Dendritic cell treated with granulocyte-macrophage colony-stimulating factor and Interleukin-4, amounts not matched to agents 40 ng/mL and 50 ng/mL, for 4 days (primary cell): ENCODE results near the gene PRELID3B.

Experiments
- H3K27ac Mint-ChIP-seq: one replicate; pipeline ENCODE4 v1.8.0; 2022; ENCODE audit warnings: mild to moderate bottlenecking, mixed read lengths
- H3K27me3 Mint-ChIP-seq: one replicate; pipeline ENCODE4 v1.8.0; 2022; ENCODE audit warnings: mild to moderate bottlenecking, mixed read lengths
- H3K36me3 Mint-ChIP-seq: one replicate; pipeline ENCODE4 v1.8.0; 2022; ENCODE audit warnings: low read depth, mixed read lengths
- H3K4me1 Mint-ChIP-seq: one replicate; pipeline ENCODE4 v1.8.0; 2022; ENCODE audit warnings: low read depth, mixed read lengths
- H3K4me3 Mint-ChIP-seq: one replicate; pipeline ENCODE4 v1.8.0; 2022; ENCODE audit warnings: mild to moderate bottlenecking, moderate library complexity, mixed read lengths
- H3K9me3 Mint-ChIP-seq: one replicate; pipeline ENCODE4 v1.8.0; 2022; ENCODE audit warnings: mixed read lengths
- intact Hi-C: fragments of 100-400 bp; cut with micrococcal nuclease; formaldehyde crosslinking; loops from one replicate; pipeline ENCODE4 v1.15.0; 2022

Gene PRELID3B

GRCh38 chr20:59027741-59028320, 14.8 kb downstream of the PRELID3B start:
- no peak overlapping the region for H3K27ac Mint-ChIP-seq
- intact Hi-C loops: no loop called here
- no peaks in the 10 kb centered on the region for H3K27me3 Mint-ChIP-seq
- no peaks in the 10 kb centered on the region for H3K9me3 Mint-ChIP-seq
- H3K4me1 Mint-ChIP-seq: peaks cover 43% of the 10 kb centered on the region
- no peak overlapping the region for H3K4me3 Mint-ChIP-seq
- H3K36me3 Mint-ChIP-seq: peaks cover 90% of the 10 kb centered on the region

- intact Hi-C loops: no loop called here
- peaks cover 39% of the 10 kb centered on the region for H3K4me1 Mint-ChIP-seq
- H3K27ac Mint-ChIP-seq: peak overlapping the region; percentile 14
- no peaks in the 10 kb centered on the region for H3K27me3 Mint-ChIP-seq
- H3K36me3 Mint-ChIP-seq: peaks cover 95% of the 10 kb centered on the region
- no peaks in the 10 kb centered on the region for H3K9me3 Mint-ChIP-seq
- H3K4me3 Mint-ChIP-seq: no peak overlapping the region
These were observed 15.5 kb downstream of the PRELID3B start for GRCh38 chr20:59026904-59027740.

GRCh38 chr20:59025511-59025910, 17.1 kb downstream of the PRELID3B start:
- Mint-ChIP-seq H3K4me1 (peaks cover 39% of the 10 kb centered on the region), H3K27me3 (no peaks in the 10 kb centered on the region), H3K36me3 (peaks cover 96% of the 10 kb centered on the region), H3K4me3 (no peak overlapping the region), H3K9me3 (no peaks in the 10 kb centered on the region), H3K27ac (no peak overlapping the region)
- intact Hi-C loops: no loop called here

GRCh38 chr20:59025086-59025485, 17.5 kb downstream of the PRELID3B start:
- peaks cover 35% of the 10 kb centered on the region for H3K4me1 Mint-ChIP-seq
- H3K27ac Mint-ChIP-seq: no peak overlapping the region
- H3K4me3 Mint-ChIP-seq: no peak overlapping the region
- H3K36me3 Mint-ChIP-seq: peaks cover 94% of the 10 kb centered on the region
- H3K9me3 Mint-ChIP-seq: no peaks in the 10 kb centered on the region
- H3K27me3 Mint-ChIP-seq: no peaks in the 10 kb centered on the region
- intact Hi-C loops: no loop called here

- peaks cover 32% of the 10 kb centered on the region for H3K4me1 Mint-ChIP-seq
- no peaks in the 10 kb centered on the region for H3K9me3 Mint-ChIP-seq
- peaks cover 87% of the 10 kb centered on the region for H3K36me3 Mint-ChIP-seq
- no peak overlapping the region for H3K27ac Mint-ChIP-seq
- H3K27me3 Mint-ChIP-seq: no peaks in the 10 kb centered on the region
- no peak overlapping the region for H3K4me3 Mint-ChIP-seq
- intact Hi-C loops: no loop called here
These were observed 18.5 kb downstream of the PRELID3B start for GRCh38 chr20:59024111-59024530.

GRCh38 chr20:59023616-59024015, 19.0 kb downstream of the PRELID3B start:
- Mint-ChIP-seq H3K4me3 (no peak overlapping the region), H3K9me3 (no peaks in the 10 kb centered on the region), H3K4me1 (peaks cover 32% of the 10 kb centered on the region), H3K27ac (no peak overlapping the region), H3K27me3 (no peaks in the 10 kb centered on the region), H3K36me3 (peaks cover 87% of the 10 kb centered on the region)
- intact Hi-C loops: no loop called here

- peaks cover 88% of the 10 kb centered on the region for H3K36me3 Mint-ChIP-seq
- no peak overlapping the region for H3K27ac Mint-ChIP-seq
- no peak overlapping the region for H3K4me3 Mint-ChIP-seq
- intact Hi-C loops: no loop called here
- H3K27me3 Mint-ChIP-seq: no peaks in the 10 kb centered on the region
- H3K9me3 Mint-ChIP-seq: no peaks in the 10 kb centered on the region
- H3K4me1 Mint-ChIP-seq: peaks cover 37% of the 10 kb centered on the region
These were observed 19.8 kb downstream of the PRELID3B start for GRCh38 chr20:59022754-59023153.

- H3K4me3 Mint-ChIP-seq: no peak overlapping the region
- no peak overlapping the region for H3K27ac Mint-ChIP-seq
- intact Hi-C loops: no loop called here
- H3K36me3 Mint-ChIP-seq: peaks cover 82% of the 10 kb centered on the region
- no peaks in the 10 kb centered on the region for H3K27me3 Mint-ChIP-seq
- no peaks in the 10 kb centered on the region for H3K9me3 Mint-ChIP-seq
- peaks cover 41% of the 10 kb centered on the region for H3K4me1 Mint-ChIP-seq
These were observed 21.5 kb downstream of the PRELID3B start for GRCh38 chr20:59020938-59021551.

- peaks cover 2% of the 10 kb centered on the region for H3K27me3 Mint-ChIP-seq
- intact Hi-C loops: no loop called here
- peak within 1 kb of the TSS; percentile 73 for H3K27ac Mint-ChIP-seq
- no peaks in the 10 kb centered on the region for H3K9me3 Mint-ChIP-seq
- peaks cover 47% of the 10 kb centered on the region for H3K4me1 Mint-ChIP-seq
- peaks cover 68% of the 10 kb centered on the region for H3K36me3 Mint-ChIP-seq
- H3K4me3 Mint-ChIP-seq: no peak within 1 kb of the TSS
These were observed 23.4 kb downstream of the PRELID3B start, which contains the start of gene TUBB1 for GRCh38 chr20:59019217-59019616. Gene TUBB1 (plus strand): TSS chr20:59019429. CDS start chr20:59019523, 94 bp downstream.

- Mint-ChIP-seq H3K27ac (peak overlapping the region; percentile 73), H3K4me3 (no peak overlapping the region), H3K4me1 (peaks cover 51% of the 10 kb centered on the region), H3K36me3 (peaks cover 68% of the 10 kb centered on the region), H3K27me3 (peaks cover 2% of the 10 kb centered on the region), H3K9me3 (no peaks in the 10 kb centered on the region)
- intact Hi-C loops: no loop called here
These were observed 23.8 kb downstream of the PRELID3B start for GRCh38 chr20:59018817-59019216.

GRCh38 chr20:59017493-59018231, 24.9 kb downstream of the PRELID3B start:
- H3K27ac Mint-ChIP-seq: peak overlapping the region; percentile 73
- H3K4me1 Mint-ChIP-seq: peaks cover 59% of the 10 kb centered on the region
- no peak overlapping the region for H3K4me3 Mint-ChIP-seq
- intact Hi-C loops: no loop called here
- peaks cover 66% of the 10 kb centered on the region for H3K36me3 Mint-ChIP-seq
- peaks cover 6% of the 10 kb centered on the region for H3K27me3 Mint-ChIP-seq
- H3K9me3 Mint-ChIP-seq: no peaks in the 10 kb centered on the region

GRCh38 chr20:59016795-59017492, 25.6 kb downstream of the PRELID3B start:
- peaks cover 6% of the 10 kb centered on the region for H3K27me3 Mint-ChIP-seq
- H3K27ac Mint-ChIP-seq: peak overlapping the region; percentile 73
- H3K9me3 Mint-ChIP-seq: no peaks in the 10 kb centered on the region
- no peak overlapping the region for H3K4me3 Mint-ChIP-seq
- intact Hi-C loops: no loop called here
- H3K36me3 Mint-ChIP-seq: peaks cover 58% of the 10 kb centered on the region
- peaks cover 67% of the 10 kb centered on the region for H3K4me1 Mint-ChIP-seq
